HepG2 (cell line): ENCODE results near the gene SRBD1. TPM values are rescaled to one million over a fixed set of nuclear protein-coding genes. Genes with fewer than 3 reads are reported as not detected.

Source experiments
- ATAC-seq: fragments of 200-7000 bp; cut with Tn5 transposase; 3 replicates; pipeline ENCODE4 v1.9.1; 2020; ENCODE audit warnings: mild to moderate bottlenecking, moderate library complexity
- BruUV-seq: library from RNA; stranded (reverse); fragments of 400-500 nt; replicated peaks from 2 replicates; lab custom pipeline; 2021; lab: Mats Ljungman, UMichigan
- CTCF ChIA-PET: fragments of 300-600 bp; formaldehyde crosslinking; extraction: SDS; loops from one replicate; lab custom pipeline; 2021; ENCODE audit warnings: low total read pairs, inconsistent platforms, low intra/inter-chr PET ratio; lab: Yijun Ruan, JAX
- POLR2A ChIA-PET: fragments of 350-600 bp; sonication (Branson Sonifier 250); formaldehyde crosslinking; loops from one replicate; lab custom pipeline; 2020; ENCODE audit warnings: antibody characterized with exemption, inconsistent platforms; lab: Yijun Ruan, JAX
- DNase-seq: peaks from one replicate; pipeline ENCODE4 v3.0.0-alpha.2; 2015; ENCODE audit warnings: low spot score
- FAIRE-seq: peaks from 3 replicates; lab custom pipeline; 2011; peaks lifted over from hg19 to GRCh38; lab: Jason Lieb, UNC
- H2AFZ ChIP-seq: one replicate; pipeline ENCODE4 v1.6.1; 2011; ENCODE audit warnings: low read length, inconsistent platforms
- H3K27ac ChIP-seq: fragments of 300-600 bp; 3 replicates; pipeline ENCODE4 v1.8.0; 2011; ENCODE audit warnings: mixed run types, mild to moderate bottlenecking, mixed read lengths, low read length, inconsistent platforms; ENCODE audit not compliant: insufficient read depth; ENCODE audit errors: extremely low read length
- H3K27me3 ChIP-seq, 2 experiments: fragments of 200-600 bp in 1 of 2; 2 replicates in 1 of 2; 3 replicates in 1 of 2; pipeline versions ENCODE4 v1.6.0 to v1.8.0; 2011; ENCODE audit warnings: low read length in 2 of 2, mild to moderate bottlenecking in 2 of 2, moderate library complexity in 2 of 2, inconsistent platforms in 1 of 2; ENCODE audit not compliant: insufficient read depth in 2 of 2, control insufficient read depth in 1 of 2
- H3K36me3 ChIP-seq, 2 experiments: fragments of 200-600 bp in 1 of 2; replicated peaks in 1 of 2; 2 replicates in 1 of 2; 3 replicates in 1 of 2; pipeline versions ENCODE4 v1.5.1 to v1.8.0; 2011; ENCODE audit warnings: low read length in 2 of 2, inconsistent platforms in 1 of 2; ENCODE audit not compliant: insufficient read depth in 2 of 2, control insufficient read depth in 1 of 2
- H3K4me1 ChIP-seq: 2 replicates; pipeline ENCODE4 v1.5.1; 2012; ENCODE audit warnings: low read length, inconsistent platforms; ENCODE audit not compliant: insufficient read depth
- H3K4me2 ChIP-seq: 2 replicates; pipeline ENCODE4 v1.6.0; 2011; ENCODE audit warnings: low read depth, low read length, inconsistent platforms
- H3K4me3 ChIP-seq, 3 experiments: fragments of 200-600 bp in 1 of 3; sonication (generic), shearing (Covaris generic) in 1 of 3; replicated peaks in 1 of 3; 2 replicates each; pipeline ENCODE4 v1.5.1; 2011 to 2016; ENCODE audit warnings: low read length in 3 of 3, inconsistent platforms in 2 of 3, low read depth in 2 of 3, mild to moderate bottlenecking in 2 of 3, control low read depth in 1 of 3, mixed read lengths in 1 of 3; ENCODE audit not compliant: insufficient read depth in 1 of 3
- H3K79me2 ChIP-seq: one replicate; pipeline ENCODE4 v1.6.1; 2011; ENCODE audit warnings: low read length, inconsistent platforms; ENCODE audit not compliant: insufficient read depth
- H3K9ac ChIP-seq: 2 replicates; pipeline ENCODE4 v1.6.0; 2011; ENCODE audit warnings: mild to moderate bottlenecking, low read depth, low read length, inconsistent platforms; ENCODE audit not compliant: insufficient read depth
- H3K9me3 ChIP-seq: 2 replicates; pipeline ENCODE4 v1.5.1; 2012; ENCODE audit warnings: mild to moderate bottlenecking, low read length
- H4K20me1 ChIP-seq: 2 replicates; pipeline ENCODE4 v1.6.0; 2011; ENCODE audit warnings: inconsistent platforms, mild to moderate bottlenecking, low read length, moderate library complexity; ENCODE audit not compliant: insufficient read depth
- EEA1 ChIP-seq: sonication (generic); formaldehyde crosslinking; IDR thresholded peaks from 2 replicates; pipeline ENCODE4 v1.5.1; 2020; ENCODE audit warnings: mild to moderate bottlenecking, missing genetic modification reagents, borderline replicate concordance
- ELK4 ChIP-seq: sonication (generic); formaldehyde crosslinking; IDR thresholded peaks from 2 replicates; pipeline ENCODE4 v1.9.0; 2021; ENCODE audit warnings: missing genetic modification reagents, borderline replicate concordance
- U2AF1 ChIP-seq: fragments of 200-400 bp; formaldehyde crosslinking; optimal IDR thresholded peaks from 2 replicates; pipeline ENCODE3; 2017; ENCODE audit warnings: mild to moderate bottlenecking, low read depth, low read length
- WGBS: methylation state at CpG from one replicate; pipeline ENCODE4 v1.1.6; 2017; ENCODE audit warnings: low lambda C conversion rate; 5-methylcytosine and 5-hydroxymethylcytosine counted together
- in situ Hi-C: cut with HindIII; loops from 2 replicates; pipeline ENCODE4 v1.10.0; 2017; ENCODE audit warnings: low pct_unique_long_range_greater_than_20kb; ENCODE audit not compliant: extremely low pct_ligation_motif_present
- intact Hi-C: fragments of 100-400 bp; cut with micrococcal nuclease; formaldehyde crosslinking; loops from one replicate; pipeline ENCODE4 v1.10.0; 2022; ENCODE audit not compliant: unreplicated experiment
- polyA plus RNA-seq, 8 experiments: library from polyadenylated mRNA; depleted of rRNA in 3 of 8; stranded (reverse) in 7 of 8; unstranded in 1 of 8; fragments of >200 nt; fragmentation: Illumina TruSeq in 4 of 8; extraction: Trizol in 4 of 8; gene quantifications; 2 replicates each; pipeline versions ENCODE4 v1.2.1 to v1.2.3, GENCODE V29; 2011 to 2016; ENCODE audit warnings: low read depth in 4 of 8, missing spikeins in 1 of 8, mixed read lengths in 1 of 8; ENCODE audit not compliant: insufficient read depth in 1 of 8
- total RNA-seq, 5 experiments: library from RNA; depleted of rRNA; stranded (reverse); fragments of >200 nt; fragmentation: Illumina TruSeq; extraction: Trizol; gene quantifications; 2 replicates each; pipeline ENCODE4 v1.2.3, GENCODE V29; 2016; ENCODE audit warnings: low read depth in 1 of 5
- TF ChIP-seq, protein P1 (sequence below): sonication (generic); formaldehyde crosslinking; IDR thresholded peaks from 2 replicates; pipeline ENCODE4 v1.4.0; 2020; ENCODE audit warnings: missing genetic modification reagents, borderline replicate concordance

The SRBD1 gene
- total and polyA plus RNA-seq, 2 of the 13 experiments (the other 11 are each of a cell fraction or from before 2014, with no cell fraction given), result 3.2 to 23.9 TPM

GRCh38 chr2:45605116-45605515 lies 6.0 kb downstream of the SRBD1 start (continued):
- TF ChIP-seq, protein P1, sequence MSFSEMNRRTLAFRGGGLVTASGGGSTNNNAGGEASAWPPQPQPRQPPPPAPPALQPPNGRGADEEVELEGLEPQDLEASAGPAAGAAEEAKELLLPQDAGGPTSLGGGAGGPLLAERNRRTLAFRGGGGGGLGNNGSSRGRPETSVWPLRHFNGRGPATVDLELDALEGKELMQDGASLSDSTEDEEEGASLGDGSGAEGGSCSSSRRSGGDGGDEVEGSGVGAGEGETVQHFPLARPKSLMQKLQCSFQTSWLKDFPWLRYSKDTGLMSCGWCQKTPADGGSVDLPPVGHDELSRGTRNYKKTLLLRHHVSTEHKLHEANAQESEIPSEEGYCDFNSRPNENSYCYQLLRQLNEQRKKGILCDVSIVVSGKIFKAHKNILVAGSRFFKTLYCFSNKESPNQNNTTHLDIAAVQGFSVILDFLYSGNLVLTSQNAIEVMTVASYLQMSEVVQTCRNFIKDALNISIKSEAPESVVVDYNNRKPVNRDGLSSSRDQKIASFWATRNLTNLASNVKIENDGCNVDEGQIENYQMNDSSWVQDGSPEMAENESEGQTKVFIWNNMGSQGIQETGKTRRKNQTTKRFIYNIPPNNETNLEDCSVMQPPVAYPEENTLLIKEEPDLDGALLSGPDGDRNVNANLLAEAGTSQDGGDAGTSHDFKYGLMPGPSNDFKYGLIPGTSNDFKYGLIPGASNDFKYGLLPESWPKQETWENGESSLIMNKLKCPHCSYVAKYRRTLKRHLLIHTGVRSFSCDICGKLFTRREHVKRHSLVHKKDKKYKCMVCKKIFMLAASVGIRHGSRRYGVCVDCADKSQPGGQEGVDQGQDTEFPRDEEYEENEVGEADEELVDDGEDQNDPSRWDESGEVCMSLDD (CRISPR knock-in tag), result no peak
- TF ChIP-seq EEA1 (CRISPR knock-in tag), result no peak

DNA sequence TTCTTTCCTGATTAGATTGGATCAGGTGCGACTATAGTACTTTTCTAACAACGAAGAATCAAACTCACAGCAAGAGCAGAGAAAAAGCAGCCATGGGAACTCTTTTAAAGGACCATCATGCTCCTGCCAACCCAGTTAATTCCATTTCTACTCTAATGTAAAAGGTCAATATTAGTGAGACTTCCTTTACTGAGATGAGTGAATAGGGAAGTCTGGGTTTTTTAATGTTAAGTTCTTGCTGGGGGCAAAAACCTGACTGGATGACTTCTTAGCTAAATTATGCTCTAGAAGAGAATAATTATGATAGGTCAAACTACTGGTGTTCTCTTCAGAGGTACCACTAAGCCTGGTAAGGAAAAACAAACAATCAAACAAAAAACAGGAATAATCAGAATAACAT lies 8.4 kb downstream of the SRBD1 start:
- ChIA-PET CTCF (no interaction called here), POLR2A (no interaction called here)
- no peaks in the 10 kb centered on the region for H3K9me3 ChIP-seq
- H3K9ac ChIP-seq, result no peak overlapping the region
- H3K4me3 ChIP-seq, result no peak overlapping the region
- peaks cover 19 to 61% of the 10 kb centered on the region in 2 experiments for H3K36me3 ChIP-seq
- no TSS peak for BruUV-seq
- intact Hi-C loops (no loop called here), in situ Hi-C loops (no loop called here)
- TF ChIP-seq U2AF1 (no peak), ELK4 (CRISPR knock-in tag) (no peak)
- H3K27ac ChIP-seq, result no peak overlapping the region
- no peak overlapping the region for H3K4me2 ChIP-seq
- DNase-seq (no peak), ATAC-seq (no peak), FAIRE-seq (no peak)
- H3K4me1 ChIP-seq, result no peaks in the 10 kb centered on the region; the same call in 1 of the 2 replicates
- no peaks in the 10 kb centered on the region; the same call in 1 of the 2 replicates for H4K20me1 ChIP-seq
- no peak overlapping the region for H2AFZ ChIP-seq
- 98% methylated on average over 2 of the region's 2 CpGs for whole genome bisulfite sequencing
- no peaks in the 10 kb centered on the region for H3K27me3 ChIP-seq
- peaks cover 12% of the 10 kb centered on the region for H3K79me2 ChIP-seq
